Brain microvascular endothelial cell (primary cell): ENCODE results near the gene HIRA.
"Not testable (repeated sequence)": the region's sequence is repeated elsewhere in the genome, so short reads cannot be mapped to it uniquely, and the experiment has no call there.

Experiments used
- DNase-seq: peaks from one replicate; pipeline ENCODE4 v3.0.0-alpha.2; 2020
- H3K27ac ChIP-seq: fragments of 250-450 bp; sonication (Bioruptor Pico); 2 replicates; pipeline ENCODE4 v1.5.1; 2020; ENCODE audit warnings: mild to moderate bottlenecking, moderate library complexity
- H3K27me3 ChIP-seq: fragments of 250-450 bp; sonication (Bioruptor Pico); replicated peaks from 2 replicates; pipeline ENCODE4 v1.5.1; 2020; ENCODE audit warnings: mild to moderate bottlenecking
- H3K36me3 ChIP-seq: fragments of 250-450 bp; sonication (Bioruptor Pico); replicated peaks from 2 replicates; pipeline ENCODE4 v1.5.1; 2020; ENCODE audit warnings: mild to moderate bottlenecking
- H3K4me3 ChIP-seq: 2 replicates; pipeline ENCODE4 v1.5.1; 2011; ENCODE audit warnings: low read depth, mild to moderate bottlenecking, control low read depth, low read length, moderate library complexity
- in situ Hi-C: cut with HindIII; loops from 2 replicates; pipeline ENCODE4 v1.10.0; 2017; ENCODE audit warnings: low sequenced_read_pairs, low pct_ligation_motif_present
- TF ChIP-seq, protein P1 (sequence below): IDR thresholded peaks from 2 replicates; pipeline ENCODE4 v1.5.1; 2011; ENCODE audit warnings: low read depth, mild to moderate bottlenecking, moderate library complexity, low read length, control low read depth, inconsistent platforms; ENCODE audit errors: missing control alignments

The HIRA gene

DNA sequence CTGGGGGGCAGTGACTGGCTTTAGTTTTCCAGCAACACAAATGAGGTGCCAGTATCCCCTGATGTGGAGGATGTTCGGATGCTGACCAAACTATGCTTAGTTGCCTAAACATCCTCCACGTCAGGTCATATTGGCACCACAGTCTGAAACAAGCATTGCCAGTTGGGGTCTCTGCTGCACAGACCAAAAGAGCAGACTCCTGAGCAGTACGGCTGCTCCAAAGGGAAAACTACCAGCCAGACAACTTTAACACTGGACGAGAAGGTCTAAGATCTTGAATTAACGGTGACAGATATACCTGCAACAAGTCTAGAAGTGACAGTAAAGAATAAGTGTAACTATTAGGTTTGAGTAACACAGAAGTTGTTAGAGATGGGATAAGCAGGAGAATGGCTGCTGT, 99.6 kb downstream of the HIRA start:
- Histone ChIP-seq H3K4me3 (no peak overlapping the region), H3K36me3 (peaks cover 43% of the 10 kb centered on the region), H3K27me3 (no peaks in the 10 kb centered on the region), H3K27ac (no peak overlapping the region)
- TF ChIP-seq, protein P1, sequence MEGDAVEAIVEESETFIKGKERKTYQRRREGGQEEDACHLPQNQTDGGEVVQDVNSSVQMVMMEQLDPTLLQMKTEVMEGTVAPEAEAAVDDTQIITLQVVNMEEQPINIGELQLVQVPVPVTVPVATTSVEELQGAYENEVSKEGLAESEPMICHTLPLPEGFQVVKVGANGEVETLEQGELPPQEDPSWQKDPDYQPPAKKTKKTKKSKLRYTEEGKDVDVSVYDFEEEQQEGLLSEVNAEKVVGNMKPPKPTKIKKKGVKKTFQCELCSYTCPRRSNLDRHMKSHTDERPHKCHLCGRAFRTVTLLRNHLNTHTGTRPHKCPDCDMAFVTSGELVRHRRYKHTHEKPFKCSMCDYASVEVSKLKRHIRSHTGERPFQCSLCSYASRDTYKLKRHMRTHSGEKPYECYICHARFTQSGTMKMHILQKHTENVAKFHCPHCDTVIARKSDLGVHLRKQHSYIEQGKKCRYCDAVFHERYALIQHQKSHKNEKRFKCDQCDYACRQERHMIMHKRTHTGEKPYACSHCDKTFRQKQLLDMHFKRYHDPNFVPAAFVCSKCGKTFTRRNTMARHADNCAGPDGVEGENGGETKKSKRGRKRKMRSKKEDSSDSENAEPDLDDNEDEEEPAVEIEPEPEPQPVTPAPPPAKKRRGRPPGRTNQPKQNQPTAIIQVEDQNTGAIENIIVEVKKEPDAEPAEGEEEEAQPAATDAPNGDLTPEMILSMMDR, result no peak
- no peak for DNase-seq
- in situ Hi-C loops, result no loop called here

DNA sequence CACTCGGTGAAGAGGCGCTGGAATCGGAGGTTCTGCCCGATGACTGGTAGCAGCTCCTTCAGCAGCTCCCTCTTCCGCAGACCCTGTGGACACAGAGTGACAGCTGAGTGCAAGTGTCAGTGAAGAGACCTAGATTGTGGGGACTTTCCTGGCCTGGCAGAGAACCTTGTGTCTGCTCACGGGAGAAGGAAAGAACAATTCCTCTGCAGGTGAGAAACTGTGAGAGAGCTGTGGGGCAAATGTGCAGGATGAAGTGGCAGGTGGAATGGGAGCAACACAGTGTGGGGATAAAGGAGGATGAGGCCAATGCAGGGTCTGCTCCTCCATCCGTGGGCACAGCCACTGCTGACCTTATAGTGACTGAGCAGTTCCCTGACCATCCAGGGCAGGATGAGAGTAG, 100.1 kb downstream of the HIRA start:
- in situ Hi-C loops, result no loop called here
- TF ChIP-seq, protein P1, result no peak
- no peak overlapping the region for H3K4me3 ChIP-seq
- DNase-seq, result no peak
- H3K27me3 ChIP-seq, result no peaks in the 10 kb centered on the region
- no peak overlapping the region for H3K27ac ChIP-seq
- H3K36me3 ChIP-seq, result peaks cover 43% of the 10 kb centered on the region

DNA sequence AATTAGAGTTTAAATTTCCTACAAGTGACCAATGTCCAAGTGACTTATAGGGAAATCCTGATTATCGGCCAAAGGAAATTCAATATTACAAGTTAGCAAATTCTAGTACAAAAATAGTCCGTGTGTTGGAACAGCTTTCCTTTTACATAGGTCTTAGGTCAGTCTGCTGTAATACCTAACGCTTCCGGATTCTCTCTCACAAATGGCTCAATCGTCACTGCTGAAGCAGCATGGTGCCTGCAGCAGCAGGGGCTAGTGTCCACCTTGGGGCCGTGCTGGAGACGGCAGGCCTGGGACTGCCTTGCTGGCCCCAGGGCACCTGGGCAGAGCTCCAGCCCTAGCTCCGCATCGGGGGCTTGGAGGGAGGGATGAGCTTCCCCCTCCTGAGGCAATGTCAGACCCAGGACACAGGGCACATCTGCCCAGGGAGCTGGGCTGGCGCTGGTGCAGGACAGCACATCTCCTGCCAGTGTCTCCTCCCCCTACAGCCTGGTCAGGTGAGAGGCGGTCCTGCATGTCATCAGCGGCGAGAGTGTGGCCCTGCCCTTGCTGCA, 100.6 kb downstream of the HIRA start:
- no peak overlapping the region for H3K4me3 ChIP-seq
- TF ChIP-seq, protein P1, result no peak
- in situ Hi-C loops, result no loop called here
- H3K27ac ChIP-seq, result no peak overlapping the region
- H3K27me3 ChIP-seq, result no peaks in the 10 kb centered on the region
- H3K36me3 ChIP-seq, result peaks cover 43% of the 10 kb centered on the region
- DNase-seq, result no peak

DNA sequence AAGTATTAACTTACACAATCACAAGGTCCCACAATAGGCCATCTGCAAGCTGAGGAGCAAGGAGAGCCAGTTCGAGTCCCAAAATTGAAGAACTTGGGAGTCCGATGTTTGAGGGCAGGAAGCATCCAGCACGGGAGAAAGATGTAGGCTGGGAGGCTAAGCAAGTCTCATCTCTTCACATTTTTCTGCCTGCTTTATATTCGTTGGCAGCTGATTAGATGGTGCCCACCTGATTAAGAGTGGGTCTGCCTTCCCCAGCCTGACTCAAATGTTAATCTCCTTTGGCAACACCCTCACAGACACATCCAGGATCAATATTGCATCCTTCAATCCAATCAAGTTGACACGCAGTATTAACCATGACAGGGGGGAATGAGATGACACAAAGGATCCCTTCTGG, 101.3 kb downstream of the HIRA start:
- not testable (repeated sequence) for DNase-seq

DNA sequence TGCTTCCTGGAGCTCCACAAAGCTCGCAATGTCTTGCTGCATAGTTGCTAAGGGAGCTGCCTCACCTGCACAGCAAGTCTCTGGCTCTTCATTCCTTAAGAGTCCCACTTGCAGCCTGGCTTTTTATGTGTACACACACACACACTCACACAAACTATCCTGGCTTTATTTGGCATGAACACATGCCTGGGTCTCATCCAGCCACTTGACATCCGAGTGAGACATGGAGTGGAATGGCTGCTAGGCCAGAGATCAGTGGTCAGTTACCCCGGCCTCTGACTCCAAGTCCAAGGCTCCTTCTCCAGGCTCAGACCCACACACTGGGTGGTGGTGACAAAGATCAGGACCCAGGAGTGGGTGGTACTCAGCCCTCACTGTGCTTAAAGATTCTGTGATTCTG, 102.1 kb downstream of the HIRA start:
- in situ Hi-C loops, result no loop called here

More for the DNA sequence above, 101.3 kb downstream of the HIRA start:
- H3K27me3 ChIP-seq, H3K4me3 ChIP-seq, in situ Hi-C loops, H3K27ac ChIP-seq: not testable (repeated sequence)
- H3K36me3 ChIP-seq, result peaks cover 41% of the 10 kb centered on the region

DNA sequence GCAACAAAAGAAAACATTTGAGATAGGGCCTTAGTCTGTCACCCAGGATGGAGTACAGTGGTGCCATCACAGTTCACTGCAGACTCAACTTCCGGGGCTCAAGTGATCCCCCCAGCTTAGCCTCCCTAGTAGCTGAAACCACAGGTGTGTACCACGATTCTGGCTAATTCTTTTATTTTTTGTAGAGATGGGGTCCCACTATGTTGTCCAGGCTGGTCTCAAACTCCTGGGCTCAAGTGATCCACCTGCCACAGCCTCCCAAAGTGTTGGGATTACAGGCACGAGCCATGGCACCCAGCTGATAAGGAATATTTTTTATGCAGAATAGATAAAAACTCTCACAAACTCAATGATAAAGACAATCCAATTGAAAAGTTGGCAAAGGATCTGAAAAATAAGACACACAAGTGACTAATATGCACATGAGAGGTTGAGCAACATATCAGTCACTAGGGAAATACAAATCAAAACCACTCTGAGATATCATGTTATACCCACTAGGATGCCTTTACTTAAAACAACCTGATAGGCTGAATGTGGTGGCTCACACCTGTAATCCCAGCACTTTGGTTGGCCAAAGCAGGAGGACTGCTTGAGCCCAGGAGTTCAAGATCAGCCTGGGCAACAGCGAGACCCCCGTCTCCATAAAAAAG, 106.1 kb downstream of the HIRA start:
- DNase-seq, result peak; percentile 25
- no peak overlapping the region for H3K4me3 ChIP-seq
- no peaks in the 10 kb centered on the region for H3K27me3 ChIP-seq
- TF ChIP-seq, protein P1, result no peak
- no peak overlapping the region for H3K27ac ChIP-seq
- in situ Hi-C loops, result no loop called here
- peaks cover 21% of the 10 kb centered on the region for H3K36me3 ChIP-seq

More for the DNA sequence above, 102.1 kb downstream of the HIRA start:
- no peak overlapping the region for H3K4me3 ChIP-seq
- no peak for DNase-seq
- TF ChIP-seq, protein P1, result no peak
- H3K27ac ChIP-seq, result no peak overlapping the region
- H3K27me3 ChIP-seq, result no peaks in the 10 kb centered on the region
- H3K36me3 ChIP-seq, result peaks cover 38% of the 10 kb centered on the region

DNA sequence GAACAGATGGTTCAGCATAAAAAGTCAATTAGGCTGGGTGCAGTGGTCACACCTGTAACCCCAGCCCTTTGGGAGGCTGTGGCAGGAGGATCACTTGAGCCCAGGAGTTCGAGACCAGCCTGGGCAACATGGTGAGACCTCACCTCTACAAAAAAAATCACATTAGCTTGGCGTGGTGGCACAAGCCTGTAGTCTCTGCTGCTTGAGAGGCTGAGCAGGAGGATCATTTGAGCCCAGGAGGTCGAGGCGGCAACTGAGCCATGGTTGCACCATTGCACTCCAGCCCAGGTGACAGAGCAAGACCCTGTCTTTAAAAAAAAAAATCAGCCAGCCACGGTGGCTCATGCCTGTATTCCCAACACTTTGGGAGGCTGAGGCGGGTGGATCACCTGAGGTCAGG, 108.1 kb downstream of the HIRA start:
- DNase-seq, H3K36me3 ChIP-seq, in situ Hi-C loops, H3K27me3 ChIP-seq, H3K27ac ChIP-seq, H3K4me3 ChIP-seq: not testable (repeated sequence)
